Neural cell (in vitro differentiated cells): ENCODE results near the gene RBM17.

Source experiments
- CTCF ChIP-seq: fragments of 450-650 bp; IDR thresholded peaks from 2 replicates; pipeline ENCODE4 v1.5.1; 2014; ENCODE audit warnings: antibody characterized with exemption, mild to moderate bottlenecking, moderate library complexity; ENCODE audit not compliant: poor library complexity, severe bottlenecking
- SMC3 ChIP-seq: fragments of 450-650 bp; conservative IDR thresholded peaks from 2 replicates; pipeline ENCODE4 v1.6.1; 2014; ENCODE audit warnings: antibody characterized with exemption, mild to moderate bottlenecking, moderate library complexity; ENCODE audit not compliant: poor library complexity

DNA sequence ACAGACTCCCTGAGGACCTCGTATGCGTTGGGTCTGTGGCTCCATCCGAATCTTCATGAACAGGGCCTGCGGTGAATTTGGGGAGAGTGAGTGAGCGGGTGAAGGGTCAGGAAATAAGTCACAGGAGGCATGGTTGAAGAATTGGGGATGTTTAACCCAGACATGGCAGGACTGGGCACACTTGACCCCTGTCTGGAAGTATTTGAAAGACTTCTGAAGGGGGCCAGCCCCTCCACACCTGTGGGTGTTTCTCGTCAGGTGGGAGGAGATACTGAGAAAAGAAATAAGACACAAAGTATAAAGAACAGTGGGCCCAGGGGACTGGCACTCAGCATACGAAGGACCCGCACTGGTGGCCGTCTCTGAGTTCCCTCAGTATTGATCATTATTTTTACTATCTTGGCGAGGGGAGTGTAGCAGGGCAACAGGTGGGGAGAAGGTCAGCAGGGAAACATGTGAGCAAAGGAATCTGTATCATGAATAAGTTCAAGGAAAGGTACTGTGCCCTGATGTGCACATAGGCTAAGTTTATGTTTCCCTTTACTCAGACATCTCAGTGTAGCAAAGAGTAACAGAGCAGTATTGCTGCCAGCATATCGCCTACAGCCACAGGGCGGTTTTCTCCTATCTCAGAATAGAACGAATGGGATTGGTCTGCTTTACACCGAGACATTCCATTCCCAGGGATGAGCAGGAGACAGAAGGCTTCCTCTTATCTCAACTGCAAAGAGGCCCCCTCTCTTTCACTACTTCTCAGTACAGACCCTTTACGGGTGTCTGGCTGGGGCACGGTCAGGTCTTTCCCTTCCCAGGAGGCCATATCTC, 75.6 kb downstream of the RBM17 start:
- TF ChIP-seq CTCF = no peak
- no peak for TF ChIP-seq SMC3
